Measurements from ENCODE around the gene PUS10.

Gene PUS10

DNA sequence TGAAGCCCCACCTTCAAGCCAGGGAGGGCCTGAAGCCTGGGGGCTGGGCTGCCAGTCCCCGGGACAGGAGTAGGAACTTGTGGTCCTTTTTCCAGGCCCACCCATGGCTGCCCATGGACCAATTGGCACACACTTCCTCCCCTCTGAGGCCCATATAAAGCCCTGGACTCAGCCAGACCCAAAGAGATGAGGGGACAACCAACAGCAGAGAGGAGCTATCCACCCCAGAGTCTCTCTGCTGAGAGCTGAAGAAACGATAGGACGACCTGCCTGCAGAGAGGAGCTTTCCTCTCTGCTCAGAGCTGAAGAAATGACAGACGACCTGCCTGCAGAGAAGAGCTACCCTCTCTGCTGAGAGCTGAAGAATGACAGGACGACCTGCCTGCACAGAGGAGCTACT lies 44.4 kb downstream of the PUS10 start:
- DNase-seq (ENCODE audit: low read depth in 1 of 2, low spot score in 1 of 2), result no peak
- H3K4me3 ChIP-seq (replicated peaks; ENCODE audit: insufficient read depth, low read length), result no peak overlapping the region
- TF ChIP-seq, protein P1, sequence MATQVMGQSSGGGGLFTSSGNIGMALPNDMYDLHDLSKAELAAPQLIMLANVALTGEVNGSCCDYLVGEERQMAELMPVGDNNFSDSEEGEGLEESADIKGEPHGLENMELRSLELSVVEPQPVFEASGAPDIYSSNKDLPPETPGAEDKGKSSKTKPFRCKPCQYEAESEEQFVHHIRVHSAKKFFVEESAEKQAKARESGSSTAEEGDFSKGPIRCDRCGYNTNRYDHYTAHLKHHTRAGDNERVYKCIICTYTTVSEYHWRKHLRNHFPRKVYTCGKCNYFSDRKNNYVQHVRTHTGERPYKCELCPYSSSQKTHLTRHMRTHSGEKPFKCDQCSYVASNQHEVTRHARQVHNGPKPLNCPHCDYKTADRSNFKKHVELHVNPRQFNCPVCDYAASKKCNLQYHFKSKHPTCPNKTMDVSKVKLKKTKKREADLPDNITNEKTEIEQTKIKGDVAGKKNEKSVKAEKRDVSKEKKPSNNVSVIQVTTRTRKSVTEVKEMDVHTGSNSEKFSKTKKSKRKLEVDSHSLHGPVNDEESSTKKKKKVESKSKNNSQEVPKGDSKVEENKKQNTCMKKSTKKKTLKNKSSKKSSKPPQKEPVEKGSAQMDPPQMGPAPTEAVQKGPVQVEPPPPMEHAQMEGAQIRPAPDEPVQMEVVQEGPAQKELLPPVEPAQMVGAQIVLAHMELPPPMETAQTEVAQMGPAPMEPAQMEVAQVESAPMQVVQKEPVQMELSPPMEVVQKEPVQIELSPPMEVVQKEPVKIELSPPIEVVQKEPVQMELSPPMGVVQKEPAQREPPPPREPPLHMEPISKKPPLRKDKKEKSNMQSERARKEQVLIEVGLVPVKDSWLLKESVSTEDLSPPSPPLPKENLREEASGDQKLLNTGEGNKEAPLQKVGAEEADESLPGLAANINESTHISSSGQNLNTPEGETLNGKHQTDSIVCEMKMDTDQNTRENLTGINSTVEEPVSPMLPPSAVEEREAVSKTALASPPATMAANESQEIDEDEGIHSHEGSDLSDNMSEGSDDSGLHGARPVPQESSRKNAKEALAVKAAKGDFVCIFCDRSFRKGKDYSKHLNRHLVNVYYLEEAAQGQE (IDR thresholded peaks at IDR 0.05; ENCODE audit: insufficient replicate concordance, low read depth), result no peak
- TF ChIP-seq SPI1 (IDR thresholded peaks at IDR 0.05; ENCODE audit: borderline replicate concordance, low read depth) (no peak), GABPA (IDR thresholded peaks at IDR 0.05; ENCODE audit: low read depth) (no peak), POLR2AphosphoS5 (IDR thresholded peaks at IDR 0.05; ENCODE audit: low read depth) (no peak)
- TF ChIP-seq, protein P2, sequence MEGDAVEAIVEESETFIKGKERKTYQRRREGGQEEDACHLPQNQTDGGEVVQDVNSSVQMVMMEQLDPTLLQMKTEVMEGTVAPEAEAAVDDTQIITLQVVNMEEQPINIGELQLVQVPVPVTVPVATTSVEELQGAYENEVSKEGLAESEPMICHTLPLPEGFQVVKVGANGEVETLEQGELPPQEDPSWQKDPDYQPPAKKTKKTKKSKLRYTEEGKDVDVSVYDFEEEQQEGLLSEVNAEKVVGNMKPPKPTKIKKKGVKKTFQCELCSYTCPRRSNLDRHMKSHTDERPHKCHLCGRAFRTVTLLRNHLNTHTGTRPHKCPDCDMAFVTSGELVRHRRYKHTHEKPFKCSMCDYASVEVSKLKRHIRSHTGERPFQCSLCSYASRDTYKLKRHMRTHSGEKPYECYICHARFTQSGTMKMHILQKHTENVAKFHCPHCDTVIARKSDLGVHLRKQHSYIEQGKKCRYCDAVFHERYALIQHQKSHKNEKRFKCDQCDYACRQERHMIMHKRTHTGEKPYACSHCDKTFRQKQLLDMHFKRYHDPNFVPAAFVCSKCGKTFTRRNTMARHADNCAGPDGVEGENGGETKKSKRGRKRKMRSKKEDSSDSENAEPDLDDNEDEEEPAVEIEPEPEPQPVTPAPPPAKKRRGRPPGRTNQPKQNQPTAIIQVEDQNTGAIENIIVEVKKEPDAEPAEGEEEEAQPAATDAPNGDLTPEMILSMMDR (IDR thresholded peaks at IDR 0.05; ENCODE audit: insufficient read depth, low read length), result no peak
- no peak overlapping the region for H3K27ac ChIP-seq (replicated peaks)
- no peaks in the 10 kb centered on the region for H3K27me3 ChIP-seq (ENCODE audit: insufficient read depth, poor library complexity, severe bottlenecking)

DNA sequence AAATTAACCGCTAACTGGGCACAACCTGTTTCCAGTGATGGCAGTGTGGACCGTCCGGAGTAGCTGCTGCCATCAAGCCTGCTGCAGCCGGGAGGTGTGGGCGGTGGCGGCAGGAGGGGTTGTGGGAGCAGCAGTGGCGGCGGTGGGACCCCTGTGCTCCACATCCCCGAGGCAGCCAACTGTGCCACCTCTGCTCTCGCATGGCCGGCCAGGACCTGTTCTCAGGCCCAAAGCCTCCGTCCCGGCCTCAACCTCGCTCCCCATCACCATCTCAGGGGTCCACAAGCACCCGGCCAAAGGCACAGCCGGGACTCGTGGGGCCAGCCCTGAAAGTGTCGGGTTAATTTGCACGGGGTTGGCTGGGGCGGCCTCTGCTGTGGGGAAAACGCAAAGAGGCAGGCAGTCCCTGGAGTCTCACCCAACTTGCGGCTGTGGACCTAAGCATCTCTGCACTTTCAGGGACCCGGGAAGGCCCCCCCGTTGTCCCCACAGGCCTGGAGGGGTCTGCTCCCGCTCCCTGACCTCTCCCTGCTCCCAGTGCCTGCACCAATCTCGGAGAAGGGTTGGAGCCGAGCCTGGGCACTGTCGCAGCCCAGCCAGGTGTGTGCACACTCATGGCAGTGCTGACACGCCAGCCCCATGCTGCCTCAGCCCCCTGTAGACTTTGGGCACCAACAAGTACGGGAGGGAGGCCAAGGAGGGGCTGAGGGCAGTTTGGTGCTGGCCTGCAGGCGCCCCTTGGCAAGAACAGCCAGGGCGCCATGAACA lies 45.0 kb downstream of the PUS10 start:
- no peak for DNase-seq (ENCODE audit: low read depth in 1 of 2, low spot score in 1 of 2)
- Histone ChIP-seq H3K27ac (replicated peaks) (no peak overlapping the region), H3K27me3 (ENCODE audit: insufficient read depth, poor library complexity, severe bottlenecking) (no peaks in the 10 kb centered on the region), H3K4me3 (replicated peaks; ENCODE audit: insufficient read depth, low read length) (no peak overlapping the region)
- TF ChIP-seq, protein P1 (IDR thresholded peaks at IDR 0.05; ENCODE audit: insufficient replicate concordance, low read depth), result no peak
- TF ChIP-seq POLR2AphosphoS5 (IDR thresholded peaks at IDR 0.05; ENCODE audit: low read depth), result no peak
- TF ChIP-seq GABPA (IDR thresholded peaks at IDR 0.05; ENCODE audit: low read depth), result no peak
- no peak for TF ChIP-seq SPI1 (IDR thresholded peaks at IDR 0.05; ENCODE audit: borderline replicate concordance, low read depth)
- TF ChIP-seq, protein P2 (IDR thresholded peaks at IDR 0.05; ENCODE audit: insufficient read depth, low read length), result no peak

DNA sequence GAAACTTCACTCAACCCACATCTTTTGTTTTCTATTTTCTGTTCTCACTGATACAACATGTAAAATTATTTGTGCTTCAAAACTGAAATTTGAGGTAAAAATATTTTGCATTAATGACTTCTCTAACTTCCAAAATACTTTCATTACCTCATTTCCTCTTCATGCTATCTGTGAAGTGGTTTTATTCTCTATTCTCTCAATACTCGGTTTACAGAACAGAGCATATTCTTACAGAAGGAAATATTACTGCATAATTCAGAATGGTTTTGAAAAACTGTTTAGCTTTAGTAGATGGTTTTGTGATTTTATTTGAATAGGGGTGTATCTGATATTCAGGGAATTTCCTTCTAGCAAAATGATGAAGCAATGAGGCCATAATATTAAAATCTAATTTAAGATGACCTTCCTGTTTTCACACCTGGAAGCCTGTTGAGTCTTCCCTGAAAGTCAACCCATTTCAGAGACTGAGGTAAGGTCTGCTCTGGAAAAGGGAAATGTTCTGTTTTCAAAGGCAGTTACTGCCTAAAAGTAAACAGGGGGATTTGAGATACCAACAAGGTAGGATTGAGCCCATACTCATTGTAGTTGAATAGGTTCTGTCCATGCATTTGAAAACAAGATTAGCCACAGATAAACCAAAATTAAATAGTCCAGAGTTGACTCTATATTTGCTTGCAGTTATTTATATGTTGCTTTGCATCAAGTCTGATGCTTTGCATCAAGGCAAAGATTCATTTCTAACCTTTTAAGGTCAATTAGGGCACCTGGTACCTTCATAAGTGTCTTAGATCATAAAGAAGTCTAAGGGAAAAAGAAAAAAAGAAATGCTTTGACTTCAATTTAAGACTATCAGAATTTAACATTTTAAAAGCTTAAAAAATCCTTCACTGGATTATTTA lies 51.3 kb downstream of the PUS10 start:
- DNase-seq (ENCODE audit: low read depth in 1 of 2, low spot score in 1 of 2), result no peak
- no peak for TF ChIP-seq SPI1 (IDR thresholded peaks at IDR 0.05; ENCODE audit: borderline replicate concordance, low read depth)
- TF ChIP-seq, protein P2 (IDR thresholded peaks at IDR 0.05; ENCODE audit: insufficient read depth, low read length), result no peak
- TF ChIP-seq, protein P1 (IDR thresholded peaks at IDR 0.05; ENCODE audit: insufficient replicate concordance, low read depth), result no peak
- no peak for TF ChIP-seq GABPA (IDR thresholded peaks at IDR 0.05; ENCODE audit: low read depth)
- no peak for TF ChIP-seq POLR2AphosphoS5 (IDR thresholded peaks at IDR 0.05; ENCODE audit: low read depth)
- H3K27me3 ChIP-seq (ENCODE audit: insufficient read depth, poor library complexity, severe bottlenecking), result no peaks in the 10 kb centered on the region
- H3K27ac ChIP-seq (replicated peaks), result no peak overlapping the region
- H3K4me3 ChIP-seq (replicated peaks; ENCODE audit: insufficient read depth, low read length), result no peak overlapping the region

All from HL-60 (cell line).